H1 (cell line): ENCODE data around the gene PITPNC1. TPM values are rescaled to one million over a fixed set of nuclear protein-coding genes. Genes with fewer than 3 reads are reported as not detected.

Source experiments
- CTCF ChIA-PET: fragments of 300-600 bp; sonication (Branson Sonifier 250); formaldehyde crosslinking; loops from one replicate; lab custom pipeline; 2021; ENCODE audit not compliant: partially characterized antibody; lab: Charles Lee
- POLR2A ChIA-PET: fragments of 300-600 bp; sonication (Branson Sonifier 250); formaldehyde crosslinking; loops from one replicate; lab custom pipeline; 2021; ENCODE audit warnings: inconsistent platforms; ENCODE audit not compliant: partially characterized antibody; lab: Charles Lee
- DNase-seq, 2 experiments: peaks; one replicate each; pipeline versions ENCODE4 v3.0.0 to v3.0.0-alpha.2; 2010 to 2022; ENCODE audit warnings: low spot score in 2 of 2, low read depth in 1 of 2, mixed read lengths in 1 of 2
- FAIRE-seq: peaks from 2 replicates; lab custom pipeline; 2011; peaks lifted over from hg19 to GRCh38; lab: Jason Lieb, UNC
- H2AFZ ChIP-seq: 2 replicates; pipeline ENCODE4 v1.8.1; 2012; ENCODE audit warnings: low read length, inconsistent platforms
- H2AK5ac ChIP-seq: 2 replicates; pipeline ENCODE4 v1.6.1; 2013; ENCODE audit warnings: low read depth, low read length
- H2BK120ac ChIP-seq: replicated peaks from 2 replicates; pipeline ENCODE3; 2013; ENCODE audit warnings: low read depth, low read length, inconsistent platforms
- H2BK12ac ChIP-seq: 2 replicates; pipeline ENCODE4 v1.6.1; 2013; ENCODE audit warnings: low read depth, low read length
- H2BK15ac ChIP-seq: 2 replicates; pipeline ENCODE4 v1.6.1; 2013; ENCODE audit warnings: low read length
- H2BK20ac ChIP-seq: 2 replicates; pipeline ENCODE4 v1.6.1; 2013; ENCODE audit warnings: low read length
- H2BK5ac ChIP-seq: 2 replicates; pipeline ENCODE4 v1.6.1; 2013; ENCODE audit warnings: low read depth, low read length
- H3K14ac ChIP-seq: 2 replicates; pipeline ENCODE4 v1.6.1; 2013; ENCODE audit warnings: inconsistent platforms; ENCODE audit not compliant: insufficient read length
- H3K18ac ChIP-seq: 2 replicates; pipeline ENCODE4 v1.6.1; 2013; ENCODE audit warnings: low read length; ENCODE audit errors: extremely low read depth
- H3K23ac ChIP-seq: 2 replicates; pipeline ENCODE4 v1.6.1; 2013; ENCODE audit warnings: inconsistent platforms; ENCODE audit not compliant: insufficient read length
- H3K23me2 ChIP-seq: 2 replicates; pipeline ENCODE4 v1.6.1; 2013; ENCODE audit warnings: low read depth, low read length
- H3K27ac ChIP-seq: 2 replicates; pipeline ENCODE4 v1.6.1; 2011; ENCODE audit warnings: low read depth, low read length, inconsistent platforms
- H3K27me3 ChIP-seq, 4 experiments: replicated peaks in 1 of 4; 1 replicate in 1 of 4; 2 replicates in 3 of 4; pipeline versions ENCODE4 v1.6.1 to v1.8.1; 2011 to 2013; ENCODE audit warnings: low read length in 3 of 4, mild to moderate bottlenecking in 3 of 4, inconsistent platforms in 2 of 4, mixed read lengths in 2 of 4, moderate library complexity in 1 of 4; ENCODE audit not compliant: control insufficient read depth in 3 of 4, insufficient read depth in 3 of 4; ENCODE audit errors: extremely low read depth in 1 of 4
- H3K36me3 ChIP-seq, 4 experiments: 2 replicates each; pipeline versions ENCODE4 v1.6.1 to v1.8.1; 2011 to 2013; ENCODE audit warnings: mild to moderate bottlenecking in 4 of 4, low read length in 3 of 4, moderate library complexity in 2 of 4, control low read depth in 1 of 4, inconsistent platforms in 1 of 4; ENCODE audit not compliant: insufficient read depth in 4 of 4, control insufficient read depth in 2 of 4
- H3K4ac ChIP-seq: replicated peaks from 2 replicates; pipeline ENCODE3; 2013; ENCODE audit warnings: low read length, low read depth, mixed read lengths, inconsistent platforms; ENCODE audit not compliant: insufficient read length
- H3K4me1 ChIP-seq, 4 experiments: replicated peaks in 1 of 4; 1 replicate in 1 of 4; 2 replicates in 3 of 4; pipeline versions ENCODE4 v1.6.1 to v1.8.1; 2011 to 2013; ENCODE audit warnings: low read length in 3 of 4, inconsistent platforms in 2 of 4, mixed read lengths in 1 of 4; ENCODE audit not compliant: insufficient read depth in 4 of 4, control insufficient read depth in 3 of 4
- H3K4me2 ChIP-seq, 2 experiments: 2 replicates each; pipeline versions ENCODE4 v1.6.1 to v1.8.1; 2011 to 2013; ENCODE audit warnings: low read depth in 2 of 2, low read length in 2 of 2, control low read depth in 1 of 2, inconsistent platforms in 1 of 2, mild to moderate bottlenecking in 1 of 2; ENCODE audit not compliant: insufficient read depth in 1 of 2
- H3K4me3 ChIP-seq, 4 experiments: fragments of 200-600, 300-600 bp in 1 of 4; sonication (generic), shearing (Covaris generic), sonication (Bioruptor Twin) in 1 of 4; 2 replicates each; pipeline versions ENCODE4 v1.5.1 to v1.8.1; 2011 to 2016; ENCODE audit warnings: low read length in 4 of 4, low read depth in 3 of 4, control low read depth in 2 of 4, inconsistent platforms in 2 of 4, mild to moderate bottlenecking in 2 of 4, mixed read lengths in 1 of 4, moderate library complexity in 1 of 4; ENCODE audit not compliant: insufficient read depth in 2 of 4; ENCODE audit errors: extremely low read depth in 1 of 4
- H3K56ac ChIP-seq: replicated peaks from 2 replicates; pipeline ENCODE3; 2013; ENCODE audit warnings: low read depth, mild to moderate bottlenecking, mixed read lengths, low read length, inconsistent platforms; ENCODE audit not compliant: insufficient read length
- H3K79me1 ChIP-seq: 2 replicates; pipeline ENCODE4 v1.6.1; 2013; ENCODE audit warnings: low read depth, low read length, control low read depth
- H3K79me2 ChIP-seq, 2 experiments: 2 replicates each; pipeline versions ENCODE4 v1.6.1 to v1.8.1; 2012 to 2013; ENCODE audit warnings: low read length in 2 of 2, mild to moderate bottlenecking in 2 of 2, inconsistent platforms in 1 of 2; ENCODE audit not compliant: insufficient read depth in 2 of 2, control insufficient read depth in 1 of 2
- H3K9ac ChIP-seq, 4 experiments: replicated peaks in 1 of 4; 1 replicate in 1 of 4; 2 replicates in 3 of 4; pipeline versions ENCODE4 v1.6.1 to v1.8.1; 2011 to 2013; ENCODE audit warnings: low read depth in 3 of 4, low read length in 3 of 4, control low read depth in 2 of 4, mild to moderate bottlenecking in 2 of 4, moderate library complexity in 2 of 4, inconsistent platforms in 1 of 4; ENCODE audit errors: extremely low read depth in 1 of 4
- H3K9me3 ChIP-seq, 2 experiments: 2 replicates each; pipeline versions ENCODE4 v1.6.1 to v1.8.1; 2012 to 2013; ENCODE audit warnings: mild to moderate bottlenecking in 2 of 2, moderate library complexity in 2 of 2, control low read depth in 1 of 2, inconsistent platforms in 1 of 2, low read depth in 1 of 2, low read length in 1 of 2, mixed read lengths in 1 of 2; ENCODE audit not compliant: insufficient read depth in 2 of 2
- H4K20me1 ChIP-seq, 2 experiments: replicated peaks in 1 of 2; 2 replicates each; pipeline versions ENCODE3 to v1.8.1; 2011 to 2013; ENCODE audit warnings: inconsistent platforms in 2 of 2, low read length in 2 of 2, mild to moderate bottlenecking in 1 of 2; ENCODE audit not compliant: insufficient read depth in 2 of 2, control insufficient read depth in 1 of 2
- H4K5ac ChIP-seq: 2 replicates; pipeline ENCODE4 v1.6.1; 2013; ENCODE audit warnings: low read length, low read depth, mixed read lengths, inconsistent platforms; ENCODE audit not compliant: insufficient read length
- H4K8ac ChIP-seq: 2 replicates; pipeline ENCODE4 v1.8.0; 2013; ENCODE audit warnings: mild to moderate bottlenecking, moderate library complexity, low read length, inconsistent platforms; ENCODE audit not compliant: insufficient read depth; ENCODE audit errors: extremely low read depth
- H4K91ac ChIP-seq: replicated peaks from 2 replicates; pipeline ENCODE3; 2013; ENCODE audit warnings: low read length, mixed read lengths, inconsistent platforms; ENCODE audit not compliant: insufficient read length
- ATF3 ChIP-seq: IDR thresholded peaks from 2 replicates; pipeline ENCODE4 v1.6.1; 2011; ENCODE audit warnings: low read depth, mild to moderate bottlenecking, low read length; ENCODE audit not compliant: insufficient read depth
- HDAC2 ChIP-seq, 2 experiments: fragments of 300-600 bp in 1 of 2; sonication (generic) in 1 of 2; IDR thresholded peaks; 2 replicates each; pipeline ENCODE4 v1.6.1; 2011 to 2012; ENCODE audit warnings: low read depth in 2 of 2, low read length in 2 of 2, mild to moderate bottlenecking in 2 of 2, moderate library complexity in 2 of 2, borderline replicate concordance in 1 of 2, inconsistent platforms in 1 of 2
- NANOG ChIP-seq: IDR thresholded peaks from 2 replicates; pipeline ENCODE4 v1.6.1; 2011; ENCODE audit warnings: low read length, low read depth, mild to moderate bottlenecking, inconsistent platforms; ENCODE audit not compliant: insufficient read depth, poor library complexity, severe bottlenecking
- SIRT6 ChIP-seq: IDR thresholded peaks from one replicate; pipeline ENCODE4 v1.7.1; 2012; ENCODE audit warnings: low read length, inconsistent platforms
- SIX5 ChIP-seq: IDR thresholded peaks from 2 replicates; pipeline ENCODE4 v1.6.1; 2011; ENCODE audit warnings: mild to moderate bottlenecking, low read depth, low read length
- SP1 ChIP-seq: IDR thresholded peaks from 2 replicates; pipeline ENCODE4 v1.6.1; 2011; ENCODE audit warnings: low read depth, low read length
- SP2 ChIP-seq: IDR thresholded peaks from 2 replicates; pipeline ENCODE4 v1.6.1; 2012; ENCODE audit warnings: mild to moderate bottlenecking, low read length, inconsistent platforms
- SP4 ChIP-seq: IDR thresholded peaks from 2 replicates; pipeline ENCODE4 v1.6.1; 2012; ENCODE audit warnings: low read length, inconsistent platforms
- TEAD4 ChIP-seq: IDR thresholded peaks from 2 replicates; pipeline ENCODE4 v1.6.1; 2012; ENCODE audit warnings: low read depth, low read length, inconsistent platforms, mixed read lengths
- WGBS, 2 experiments: shearing (Covaris generic) in 1 of 2; methylation state at CpG; one replicate each; pipeline versions ENCODE4 v1.1.6 to v1.1.7; 2013 to 2015; ENCODE audit warnings: low lambda C conversion rate in 2 of 2, mixed read lengths in 2 of 2, inconsistent platforms in 1 of 2, low coverage in 1 of 2, missing lambda C conversion rate in 1 of 2; ENCODE audit not compliant: insufficient replicate concordance in 2 of 2, insufficient coverage in 1 of 2, insufficient read length in 1 of 2; ENCODE audit errors: extremely low coverage in 1 of 2, missing lambda C conversion rate in 1 of 2; 5-methylcytosine and 5-hydroxymethylcytosine counted together
- polyA plus RNA-seq, 7 experiments: library from polyadenylated mRNA; depleted of rRNA in 3 of 7; stranded (reverse) in 5 of 7; unstranded in 2 of 7; fragments of >200 nt in 5 of 7; fragments of 200-250 nt in 2 of 7; gene quantifications; 1 replicate in 5 of 7; 2 replicates in 1 of 7; 4 replicates in 1 of 7; pipeline versions ENCODE4 v1.2.1 to v1.2.3, GENCODE V29; 2011 to 2013; ENCODE audit warnings: missing spikeins in 2 of 7, mixed read lengths in 2 of 7
- total RNA-seq: library from RNA; stranded (reverse); fragmentation: NEBNext Ultra II Directional; extraction: Animal tissue kit (Norgen Biotek cat#: 25700); gene quantifications from 2 replicates; pipeline ENCODE4 v1.2.1, GENCODE V29; 2021

PITPNC1 gene
- total and polyA plus RNA-seq, 2 of the 8 experiments (the other 6 are each of a cell fraction or from before 2014, with no cell fraction given), result 17.6 to 54.7 TPM

- H3K4ac ChIP-seq, result no peak overlapping the region
- no peak for TF ChIP-seq TEAD4
- TF ChIP-seq NANOG, result no peak
- no peak for TF ChIP-seq SIRT6
- no peak for TF ChIP-seq HDAC2 (IDR thresholded peaks at IDR 0.05; ENCODE audit: borderline replicate concordance in 1 of 2, low read depth in 2 of 2, low read length in 2 of 2)
- TF ChIP-seq ATF3, result no peak
- TF ChIP-seq SP4, result no peak
- TF ChIP-seq SIX5, result no peak
- TF ChIP-seq SP2, result no peak
- TF ChIP-seq SP1, result no peak
Observed at GRCh38 chr17:67458203-67458602, 81.1 kb downstream of the PITPNC1 start.

More at GRCh38 chr17:67458203-67458602, 81.1 kb downstream of the PITPNC1 start:
- no peak overlapping the region for H2BK5ac ChIP-seq
- no peak overlapping the region for H2AFZ ChIP-seq
- H3K23me2 ChIP-seq, result no peaks in the 10 kb centered on the region
- H3K56ac ChIP-seq, result no peak overlapping the region
- H4K20me1 ChIP-seq, result no peaks in the 10 kb centered on the region
- FAIRE-seq (no peak), DNase-seq (no peak)
- H3K27ac ChIP-seq, result no peak overlapping the region
- H3K27me3 ChIP-seq, result no peaks in the 10 kb centered on the region
- no peak overlapping the region for H3K4me3 ChIP-seq
- no peak overlapping the region for H2BK120ac ChIP-seq
- 0 out of 8 replicates have a peak, but pooled peaks cover 0 to 4% (median 0%) of the 10 kb centered on the region in 4 experiments for H3K36me3 ChIP-seq
- no peak overlapping the region for H2BK12ac ChIP-seq
- H3K9me3 ChIP-seq, result peaks cover 0 to 5% of the 10 kb centered on the region in 2 experiments; a peak in 1 of 4 replicates
- H4K8ac ChIP-seq, result no peak overlapping the region
- H3K18ac ChIP-seq, result no peak overlapping the region
- ChIA-PET CTCF (no interaction called here), POLR2A (no interaction called here)
- H3K9ac ChIP-seq, result no peak overlapping the region
- H3K79me1 ChIP-seq, result no peaks in the 10 kb centered on the region; the same call in 1 of the 2 replicates
- H2BK15ac ChIP-seq, result no peak overlapping the region
- H2BK20ac ChIP-seq, result no peak overlapping the region
- H4K91ac ChIP-seq, result no peak overlapping the region
- no peak overlapping the region for H4K5ac ChIP-seq
- H3K23ac ChIP-seq, result no peak overlapping the region
- no peak overlapping the region for H3K4me2 ChIP-seq
- no peak overlapping the region for H3K14ac ChIP-seq
- H3K4me1 ChIP-seq, result no peaks in the 10 kb centered on the region
- no peak overlapping the region for H2AK5ac ChIP-seq
- WGBS, 2 experiments, result 95% methylated on average over 2 of the region's 2 CpGs; no CpG with 5 or more reads in 1 of the 2 experiments
- peaks cover 0 to 55% of the 10 kb centered on the region in 2 experiments for H3K79me2 ChIP-seq
